Measurements from ENCODE around the gene MUC5B.

MUC5B gene

GRCh38 chr11:1257916-1258315 lies 35.0 kb downstream of the MUC5B start:
- ChIA-PET POLR2A (no interaction called here), CTCF (interaction anchor here (0.8 kb wide), 1 partner anchor 10 kb away, joined by 4 read pairs; no protein-coding TSS in a partner anchor)
- H3K27me3 ChIP-seq (replicated peaks in 2 of 5; ENCODE audit: control insufficient read depth in 4 of 5, insufficient read depth in 5 of 5, low read length in 4 of 5): no peaks in the 10 kb centered on the region
- H3K36me3 ChIP-seq (ENCODE audit: control insufficient read depth in 4 of 4, insufficient read depth in 4 of 4, low read length in 3 of 4): no peaks in the 10 kb centered on the region
- no peaks in the 10 kb centered on the region for H3K9me3 ChIP-seq (ENCODE audit: control extremely low read depth in 1 of 5, control insufficient read depth in 4 of 5, insufficient read depth in 2 of 5, low read depth in 1 of 5, low read length in 4 of 5)
- 97% methylated on average over 14 of the region's 16 CpGs for WGBS (ENCODE audit: insufficient coverage)
- DNase-seq: no peak
- H3K27ac ChIP-seq (ENCODE audit: insufficient read depth in 1 of 2, low read depth in 1 of 2, low read length in 2 of 2, poor library complexity in 1 of 2, severe bottlenecking in 2 of 2): no peak overlapping the region
- H3K4me3 ChIP-seq (ENCODE audit: control insufficient read depth in 1 of 7, extremely low read depth in 1 of 7, insufficient read depth in 4 of 7, low read depth in 2 of 7, low read length in 6 of 7): no peak overlapping the region
- H3K4me1 ChIP-seq (ENCODE audit: control extremely low read depth in 1 of 4, control insufficient read depth in 4 of 4, insufficient read depth in 4 of 4, low read length in 3 of 4): peaks cover 0 to 10% (median 10%) of the 10 kb centered on the region in 4 experiments

- ChIA-PET CTCF (interaction anchor here (0.8 to 1.6 kb wide), 2 partner anchors 10 to 207 kb away, joined by 3 to 4 read pairs; no protein-coding TSS in a partner anchor), POLR2A (no interaction called here)
- no peak for DNase-seq
These were observed 35.7 kb downstream of the MUC5B start for GRCh38 chr11:1258401-1259075.

GRCh38 chr11:1259076-1259461 lies 36.2 kb downstream of the MUC5B start:
- Histone ChIP-seq H3K27me3 (replicated peaks in 2 of 5; ENCODE audit: control insufficient read depth in 4 of 5, insufficient read depth in 5 of 5, low read length in 4 of 5) (no peaks in the 10 kb centered on the region), H3K9me3 (ENCODE audit: control extremely low read depth in 1 of 5, control insufficient read depth in 4 of 5, insufficient read depth in 2 of 5, low read depth in 1 of 5, low read length in 4 of 5) (no peaks in the 10 kb centered on the region), H3K36me3 (ENCODE audit: control insufficient read depth in 4 of 4, insufficient read depth in 4 of 4, low read length in 3 of 4) (no peaks in the 10 kb centered on the region), H3K4me1 (ENCODE audit: control extremely low read depth in 1 of 4, control insufficient read depth in 4 of 4, insufficient read depth in 4 of 4, low read length in 3 of 4) (peaks cover 0 to 16% (median 14%) of the 10 kb centered on the region in 4 experiments), H3K27ac (ENCODE audit: insufficient read depth in 1 of 2, low read depth in 1 of 2, low read length in 2 of 2, poor library complexity in 1 of 2, severe bottlenecking in 2 of 2) (no peak overlapping the region), H3K4me3 (ENCODE audit: control insufficient read depth in 1 of 7, extremely low read depth in 1 of 7, insufficient read depth in 4 of 7, low read depth in 2 of 7, low read length in 6 of 7) (no peak overlapping the region)
- ChIA-PET POLR2A (no interaction called here), CTCF (interaction anchor here (1.6 kb wide), 1 partner anchor 208 kb away, joined by 3 read pairs; no protein-coding TSS in a partner anchor)
- no peak for DNase-seq
- WGBS (ENCODE audit: insufficient coverage): 94% methylated on average over 2 of the region's 7 CpGs

More at GRCh38 chr11:1258401-1259075, 35.7 kb downstream of the MUC5B start:
- H3K4me3 ChIP-seq (ENCODE audit: control insufficient read depth in 1 of 7, extremely low read depth in 1 of 7, insufficient read depth in 4 of 7, low read depth in 2 of 7, low read length in 6 of 7): no peak overlapping the region
- 88% methylated on average over 10 of the region's 13 CpGs for WGBS (ENCODE audit: insufficient coverage)
- no peaks in the 10 kb centered on the region for H3K36me3 ChIP-seq (ENCODE audit: control insufficient read depth in 4 of 4, insufficient read depth in 4 of 4, low read length in 3 of 4)
- no peaks in the 10 kb centered on the region for H3K27me3 ChIP-seq (replicated peaks in 2 of 5; ENCODE audit: control insufficient read depth in 4 of 5, insufficient read depth in 5 of 5, low read length in 4 of 5)
- peaks cover 0 to 16% (median 14%) of the 10 kb centered on the region in 4 experiments for H3K4me1 ChIP-seq (ENCODE audit: control extremely low read depth in 1 of 4, control insufficient read depth in 4 of 4, insufficient read depth in 4 of 4, low read length in 3 of 4)
- H3K27ac ChIP-seq (ENCODE audit: insufficient read depth in 1 of 2, low read depth in 1 of 2, low read length in 2 of 2, poor library complexity in 1 of 2, severe bottlenecking in 2 of 2): no peak overlapping the region
- no peaks in the 10 kb centered on the region for H3K9me3 ChIP-seq (ENCODE audit: control extremely low read depth in 1 of 5, control insufficient read depth in 4 of 5, insufficient read depth in 2 of 5, low read depth in 1 of 5, low read length in 4 of 5)

GRCh38 chr11:1259561-1259960 lies 36.7 kb downstream of the MUC5B start:
- no peaks in the 10 kb centered on the region for H3K36me3 ChIP-seq (ENCODE audit: control insufficient read depth in 4 of 4, insufficient read depth in 4 of 4, low read length in 3 of 4)
- DNase-seq: no peak
- ChIA-PET CTCF (interaction anchor here (1.6 kb wide), 1 partner anchor 208 kb away, joined by 3 read pairs; no protein-coding TSS in a partner anchor), POLR2A (no interaction called here)
- H3K4me1 ChIP-seq (ENCODE audit: control extremely low read depth in 1 of 4, control insufficient read depth in 4 of 4, insufficient read depth in 4 of 4, low read length in 3 of 4): peaks cover 0 to 16% (median 14%) of the 10 kb centered on the region in 4 experiments
- H3K27me3 ChIP-seq (replicated peaks in 2 of 5; ENCODE audit: control insufficient read depth in 4 of 5, insufficient read depth in 5 of 5, low read length in 4 of 5): no peaks in the 10 kb centered on the region
- H3K27ac ChIP-seq (ENCODE audit: insufficient read depth in 1 of 2, low read depth in 1 of 2, low read length in 2 of 2, poor library complexity in 1 of 2, severe bottlenecking in 2 of 2): no peak overlapping the region
- 97% methylated on average over 9 of the region's 9 CpGs for WGBS (ENCODE audit: insufficient coverage)
- no peak overlapping the region for H3K4me3 ChIP-seq (ENCODE audit: control insufficient read depth in 1 of 7, extremely low read depth in 1 of 7, insufficient read depth in 4 of 7, low read depth in 2 of 7, low read length in 6 of 7)
- no peaks in the 10 kb centered on the region for H3K9me3 ChIP-seq (ENCODE audit: control extremely low read depth in 1 of 5, control insufficient read depth in 4 of 5, insufficient read depth in 2 of 5, low read depth in 1 of 5, low read length in 4 of 5)

- no peaks in the 10 kb centered on the region for H3K36me3 ChIP-seq (ENCODE audit: control insufficient read depth in 4 of 4, insufficient read depth in 4 of 4, low read length in 3 of 4)
- CTCF ChIA-PET: no interaction called here
- peaks cover 0 to 16% (median 14%) of the 10 kb centered on the region in 4 experiments for H3K4me1 ChIP-seq (ENCODE audit: control extremely low read depth in 1 of 4, control insufficient read depth in 4 of 4, insufficient read depth in 4 of 4, low read length in 3 of 4)
- peaks cover 0 to under 1% (median 0%) of the 10 kb centered on the region in 5 experiments for H3K9me3 ChIP-seq (ENCODE audit: control extremely low read depth in 1 of 5, control insufficient read depth in 4 of 5, insufficient read depth in 2 of 5, low read depth in 1 of 5, low read length in 4 of 5)
- no peaks in the 10 kb centered on the region for H3K27me3 ChIP-seq (replicated peaks in 2 of 5; ENCODE audit: control insufficient read depth in 4 of 5, insufficient read depth in 5 of 5, low read length in 4 of 5)
- WGBS (ENCODE audit: insufficient coverage): no CpG with 5 or more reads among the region's 10 CpGs
- H3K27ac ChIP-seq (ENCODE audit: insufficient read depth in 1 of 2, low read depth in 1 of 2, low read length in 2 of 2, poor library complexity in 1 of 2, severe bottlenecking in 2 of 2): no peak overlapping the region
- DNase-seq: peak in 2 of 3 donors; percentile 13
- POLR2A ChIA-PET: no interaction called here
- H3K4me3 ChIP-seq (ENCODE audit: control insufficient read depth in 1 of 7, extremely low read depth in 1 of 7, insufficient read depth in 4 of 7, low read depth in 2 of 7, low read length in 6 of 7): no peak overlapping the region
These were observed 37.2 kb downstream of the MUC5B start for GRCh38 chr11:1260023-1260501.

- no peaks in the 10 kb centered on the region for H3K36me3 ChIP-seq (ENCODE audit: control insufficient read depth in 4 of 4, insufficient read depth in 4 of 4, low read length in 3 of 4)
- peaks cover 0 to 16% (median 14%) of the 10 kb centered on the region in 4 experiments for H3K4me1 ChIP-seq (ENCODE audit: control extremely low read depth in 1 of 4, control insufficient read depth in 4 of 4, insufficient read depth in 4 of 4, low read length in 3 of 4)
- H3K27ac ChIP-seq (ENCODE audit: insufficient read depth in 1 of 2, low read depth in 1 of 2, low read length in 2 of 2, poor library complexity in 1 of 2, severe bottlenecking in 2 of 2): no peak overlapping the region
- H3K27me3 ChIP-seq (replicated peaks in 2 of 5; ENCODE audit: control insufficient read depth in 4 of 5, insufficient read depth in 5 of 5, low read length in 4 of 5): no peaks in the 10 kb centered on the region
- POLR2A ChIA-PET: no interaction called here
- WGBS (ENCODE audit: insufficient coverage): 95% methylated on average over 10 of the region's 17 CpGs
- H3K9me3 ChIP-seq (ENCODE audit: control extremely low read depth in 1 of 5, control insufficient read depth in 4 of 5, insufficient read depth in 2 of 5, low read depth in 1 of 5, low read length in 4 of 5): peaks cover 0 to 5% (median 3%) of the 10 kb centered on the region in 5 experiments
- DNase-seq: no peak
- no peak overlapping the region for H3K4me3 ChIP-seq (ENCODE audit: control insufficient read depth in 1 of 7, extremely low read depth in 1 of 7, insufficient read depth in 4 of 7, low read depth in 2 of 7, low read length in 6 of 7)
- CTCF ChIA-PET: no interaction called here
These were observed 37.8 kb downstream of the MUC5B start for GRCh38 chr11:1260620-1261019.
